Lower lobe of right lung (tissue), 2 donors: ENCODE results near the gene CEP170B. TPM values are rescaled to one million over a fixed set of nuclear protein-coding genes. Genes with fewer than 3 reads are reported as not detected.
A peak's percentile ranks its signal among the peaks of the same experiment; 100 is the strongest.

Experiments used
- ATAC-seq, 2 donors: fragments of 200-7000 bp; cut with Tn5 transposase; one replicate each; pipeline ENCODE4 v1.9.1; 2020 to 2022; ENCODE audit warnings: mild to moderate bottlenecking in 2 of 2, moderate library complexity in 2 of 2
- DNase-seq: peaks from one replicate; pipeline ENCODE4 v3.0.0-alpha.2; 2020
- H3K27ac ChIP-seq: fragments of 200-600 bp; one replicate; pipeline ENCODE4 v1.8.0; 2022
- H3K27me3 ChIP-seq: fragments of 200-600 bp; one replicate; pipeline ENCODE4 v1.8.0; 2022; ENCODE audit warnings: low read depth
- H3K36me3 ChIP-seq: fragments of 200-600 bp; one replicate; pipeline ENCODE4 v1.8.0; 2022; ENCODE audit warnings: mild to moderate bottlenecking
- H3K4me1 ChIP-seq: fragments of 200-600 bp; one replicate; pipeline ENCODE4 v1.8.0; 2022
- H3K4me3 ChIP-seq: fragments of 200-600 bp; one replicate; pipeline ENCODE4 v1.8.0; 2022; ENCODE audit warnings: mild to moderate bottlenecking
- H3K9me3 ChIP-seq: fragments of 200-600 bp; one replicate; pipeline ENCODE4 v1.8.0; 2022
- CTCF ChIP-seq: fragments of 200-600 bp; IDR thresholded peaks from one replicate; pipeline ENCODE4 v1.8.0; 2022; ENCODE audit warnings: antibody characterized with exemption, mild to moderate bottlenecking
- intact Hi-C: fragments of 100-400 bp; cut with DNase I; formaldehyde crosslinking; loops from one replicate; pipeline ENCODE4 v1.11.0; 2022
- total RNA-seq: library from RNA; stranded (reverse); fragmentation: NEBNext Ultra II Directional; extraction: Animal tissue kit (Norgen Biotek cat#: 25700); gene quantifications from one replicate; pipeline ENCODE4 v1.2.1, GENCODE V29; 2021
- donor health status: DM: no; HTN: yes; CAD: no; lungs with severe emphysema.

The CEP170B gene
- total RNA-seq, 1 donor from 2014 or later = 24.7 TPM

GRCh38 chr14:104820669-104821228 lies 44.3 kb upstream of the CEP170B start:
- Histone ChIP-seq H3K27me3 (no peaks in the 10 kb centered on the region), H3K4me1 (peaks cover 21% of the 10 kb centered on the region), H3K27ac (no peak overlapping the region), H3K36me3 (no peaks in the 10 kb centered on the region), H3K9me3 (no peaks in the 10 kb centered on the region), H3K4me3 (no peak overlapping the region)
- DNase-seq (peak; percentile 81), ATAC-seq (peak; percentile 50 to 57)
- peak; percentile 57 for TF ChIP-seq CTCF
- intact Hi-C loops = no loop called here

GRCh38 chr14:104821229-104821945 lies 43.7 kb upstream of the CEP170B start:
- H3K4me1 ChIP-seq = peaks cover 26% of the 10 kb centered on the region
- no peak overlapping the region for H3K27ac ChIP-seq
- DNase-seq (no peak), ATAC-seq (no peak)
- no peak for TF ChIP-seq CTCF
- intact Hi-C loops = no loop called here
- no peaks in the 10 kb centered on the region for H3K9me3 ChIP-seq
- no peaks in the 10 kb centered on the region for H3K36me3 ChIP-seq
- H3K4me3 ChIP-seq = no peak overlapping the region
- H3K27me3 ChIP-seq = no peaks in the 10 kb centered on the region

- no peak overlapping the region for H3K27ac ChIP-seq
- DNase-seq (no peak), ATAC-seq (no peak)
- intact Hi-C loops = no loop called here
- peaks cover 23% of the 10 kb centered on the region for H3K4me1 ChIP-seq
- no peak overlapping the region for H3K4me3 ChIP-seq
- H3K9me3 ChIP-seq = no peaks in the 10 kb centered on the region
- no peak for TF ChIP-seq CTCF
- no peaks in the 10 kb centered on the region for H3K27me3 ChIP-seq
- no peaks in the 10 kb centered on the region for H3K36me3 ChIP-seq
Measured at GRCh38 chr14:104821971-104822608, 43.0 kb upstream of the CEP170B start.

GRCh38 chr14:104822821-104823615 lies 42.0 kb upstream of the CEP170B start:
- Histone ChIP-seq H3K4me1 (peaks cover 24% of the 10 kb centered on the region), H3K36me3 (no peaks in the 10 kb centered on the region), H3K27ac (no peak overlapping the region), H3K4me3 (no peak overlapping the region), H3K9me3 (no peaks in the 10 kb centered on the region), H3K27me3 (no peaks in the 10 kb centered on the region)
- intact Hi-C loops = no loop called here
- DNase-seq (no peak), ATAC-seq (no peak)
- TF ChIP-seq CTCF = no peak

GRCh38 chr14:104824353-104824997 lies 40.6 kb upstream of the CEP170B start:
- no peaks in the 10 kb centered on the region for H3K27me3 ChIP-seq
- no peaks in the 10 kb centered on the region for H3K36me3 ChIP-seq
- no peak overlapping the region for H3K4me3 ChIP-seq
- no peak overlapping the region for H3K27ac ChIP-seq
- no peak for ATAC-seq
- DNase-seq = no peak
- TF ChIP-seq CTCF = no peak
- intact Hi-C loops = no loop called here
- peaks cover 24% of the 10 kb centered on the region for H3K4me1 ChIP-seq
- no peaks in the 10 kb centered on the region for H3K9me3 ChIP-seq
